Cardiac ventricle fibroblast (primary cell): ENCODE measurements around the gene GOLGA6L9. TPM values are rescaled to one million over a fixed set of nuclear protein-coding genes. Genes with fewer than 3 reads are reported as not detected.

Source experiments
- total RNA-seq: library from RNA; depleted of rRNA; stranded (reverse); fragments of >200 nt; gene quantifications from 2 replicates; pipeline ENCODE4 v1.2.3, GENCODE V29; 2015

The GOLGA6L9 gene, protein sequence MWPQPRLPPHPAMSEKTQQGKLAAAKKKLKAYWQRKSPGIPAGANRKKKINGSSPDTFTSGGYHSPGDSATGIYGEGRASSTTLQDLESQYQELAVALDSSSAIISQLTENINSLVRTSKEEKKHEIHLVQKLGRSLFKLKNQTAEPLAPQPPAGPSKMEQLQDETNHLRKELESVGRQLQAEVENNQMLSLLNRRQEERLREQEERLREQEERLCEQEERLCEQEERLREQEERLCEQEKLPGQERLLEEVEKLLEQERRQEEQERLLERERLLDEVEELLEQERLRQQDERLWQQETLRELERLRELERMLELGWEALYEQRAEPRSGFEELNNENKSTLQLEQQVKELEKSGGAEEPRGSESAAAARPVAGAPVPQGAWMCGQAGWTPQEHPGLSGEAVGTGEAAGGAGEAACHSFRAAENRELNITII
- 0.06 and 0.54 TPM in 2 replicates for total RNA-seq

DNA sequence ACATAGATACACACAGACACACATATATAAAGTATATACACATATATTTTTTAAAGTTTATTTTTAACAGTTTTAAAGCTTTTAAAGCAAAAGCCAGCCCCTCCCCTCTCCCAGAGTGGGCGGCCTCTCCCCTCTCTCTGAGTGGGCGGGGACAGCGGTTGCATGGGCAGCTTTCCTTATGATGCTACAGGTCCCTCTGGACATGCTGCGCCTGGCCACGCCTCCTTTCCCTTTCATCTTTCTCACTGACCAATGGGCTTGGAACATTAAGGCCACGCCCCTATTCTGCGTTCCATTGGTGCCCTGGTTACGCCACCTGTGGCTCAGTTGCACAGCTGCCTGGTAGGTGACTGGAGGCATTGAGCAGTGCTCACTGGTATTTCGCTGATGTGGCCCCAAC, at the start of gene GOLGA6L9:
Gene GOLGA6L9, plus strand, starts transcription at position 124 of the 400 bp plus-strand sequence. Its CDS starts 264 bp downstream, at position 388.

Other genes with a start within 250 kb of the GOLGA6L9 start
- gene EFL1, start 167.1 kb upstream of the GOLGA6L9 start, total RNA-seq = 6.6 and 11.2 TPM in 2 replicates
- 0.06 and 0.39 TPM in 2 replicates for gene SAXO2, start 167.0 kb upstream of the GOLGA6L9 start, total RNA-seq
- gene GOLGA6L10, start 80.3 kb upstream of the GOLGA6L9 start, total RNA-seq = 0.10 TPM in 1 of 2 replicates, not detected in the other
- 1,791 and 1,899 TPM in 2 replicates for gene RPS17, start 110.6 kb downstream of the GOLGA6L9 start, total RNA-seq
- gene CPEB1, start 217.5 kb downstream of the GOLGA6L9 start, total RNA-seq = 1.2 and 4.8 TPM in 2 replicates